Measurements from ENCODE around the gene SNX33.
"Not testable (repeated sequence)": the region's sequence is repeated elsewhere in the genome, so short reads cannot be mapped to it uniquely, and the experiment has no call there.

Gene SNX33

DNA sequence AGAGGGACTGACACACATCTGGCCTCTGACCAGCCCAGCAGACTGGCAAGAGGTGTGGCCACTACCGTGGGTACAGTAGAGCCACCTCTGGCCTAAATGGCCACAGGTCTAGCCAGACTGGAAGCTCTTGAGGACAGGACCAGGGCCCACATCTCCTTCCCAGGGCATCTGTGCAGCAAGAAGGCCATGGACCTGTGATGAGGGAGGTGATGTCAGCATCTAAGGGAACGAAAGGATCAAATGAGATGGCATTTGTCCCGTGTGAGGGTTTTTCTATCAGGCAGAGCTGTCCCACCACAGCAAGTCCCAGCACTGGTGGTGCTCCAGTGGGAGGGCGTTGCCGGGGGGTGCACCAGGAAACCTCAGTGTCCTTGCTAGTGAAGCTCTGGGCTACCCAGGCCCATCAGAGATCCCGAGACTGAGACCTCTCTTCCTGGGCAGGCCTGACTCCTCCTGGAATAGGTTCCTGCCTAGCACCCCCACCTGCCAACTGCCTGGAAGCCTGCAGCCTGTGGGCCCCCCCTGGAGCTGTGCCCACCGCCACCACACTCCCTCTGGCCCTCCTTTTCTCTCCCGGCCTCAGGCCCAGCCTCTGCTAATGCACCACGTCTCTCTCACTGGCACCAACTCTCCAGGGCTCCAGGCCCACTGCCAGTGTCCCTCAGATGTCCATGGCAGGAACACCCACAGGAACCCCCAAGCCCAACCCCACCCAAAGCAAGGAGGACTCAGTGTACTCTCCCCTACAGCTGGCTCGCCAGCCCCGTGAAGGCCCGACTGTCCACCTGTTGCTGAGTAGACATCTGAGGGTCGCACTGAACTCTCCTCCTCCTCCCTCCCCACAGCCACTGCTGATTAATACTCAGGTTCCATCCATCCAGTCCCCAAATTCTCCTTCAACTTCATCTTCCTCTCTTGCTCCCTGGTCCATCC lies 53.6 kb downstream of the SNX33 start:
- DNase-seq = not testable (repeated sequence)

DNA sequence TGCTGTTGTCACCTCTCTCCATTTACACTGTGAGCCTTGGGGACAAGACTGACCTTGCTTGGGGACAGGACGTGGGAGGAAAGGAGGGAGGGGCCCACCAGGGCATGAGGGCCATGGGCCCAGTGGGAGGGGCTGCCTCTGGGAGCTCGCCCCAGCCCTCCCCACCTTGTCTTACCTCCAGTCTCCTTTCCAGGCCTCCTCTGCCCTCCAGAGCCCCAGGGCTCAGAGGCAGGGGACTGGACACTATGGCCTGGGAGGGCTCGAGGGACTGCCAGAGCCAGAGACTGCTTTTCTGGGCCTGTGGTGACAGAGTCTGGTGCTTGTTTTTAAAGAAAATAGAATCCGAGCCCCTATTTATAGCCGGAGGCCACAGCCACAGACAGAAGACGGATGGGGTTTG lies 54.7 kb downstream of the SNX33 start:
- no peak for DNase-seq

DNA sequence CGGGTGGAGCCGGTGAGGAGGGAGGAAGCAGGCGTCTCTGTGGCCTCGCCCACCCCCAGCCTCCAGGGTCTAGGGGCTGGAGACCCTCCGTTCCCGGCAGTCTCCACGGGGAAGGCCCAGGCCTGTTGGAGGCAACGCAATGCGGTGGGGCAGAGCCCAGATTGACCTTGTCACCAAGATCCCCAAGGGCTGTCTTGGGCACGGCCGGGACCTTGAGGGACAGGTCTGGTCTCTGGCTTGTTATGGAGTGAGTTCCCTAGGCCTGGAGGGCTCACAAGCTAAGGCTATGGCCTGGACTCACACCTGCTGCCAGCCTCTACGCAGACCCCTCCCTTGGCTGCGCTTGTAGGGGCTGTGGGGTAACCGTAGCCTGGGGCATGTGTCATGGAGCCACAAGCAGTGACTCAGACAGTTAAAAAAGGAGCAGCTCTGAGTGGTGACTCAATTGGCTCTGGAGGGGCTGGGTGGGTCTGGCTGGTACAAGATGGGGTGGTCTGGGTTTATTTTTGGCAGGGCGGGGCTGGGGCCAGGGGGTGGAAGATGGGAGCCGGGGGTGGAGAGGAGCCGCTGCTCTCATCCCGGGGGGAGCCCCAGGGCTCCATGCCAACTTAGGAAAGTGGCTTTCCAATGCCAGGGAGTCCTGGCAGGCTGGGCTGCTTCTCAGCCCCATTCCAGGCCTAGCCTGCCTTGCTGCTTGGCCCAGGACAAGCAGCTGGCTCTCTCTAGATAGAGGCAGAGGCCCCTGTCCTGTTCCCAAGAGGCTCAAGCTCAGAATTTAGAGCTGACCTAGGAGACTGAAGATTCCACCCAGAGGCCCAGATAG lies 55.9 kb downstream of the SNX33 start:
- DNase-seq = not testable (repeated sequence)

DNA sequence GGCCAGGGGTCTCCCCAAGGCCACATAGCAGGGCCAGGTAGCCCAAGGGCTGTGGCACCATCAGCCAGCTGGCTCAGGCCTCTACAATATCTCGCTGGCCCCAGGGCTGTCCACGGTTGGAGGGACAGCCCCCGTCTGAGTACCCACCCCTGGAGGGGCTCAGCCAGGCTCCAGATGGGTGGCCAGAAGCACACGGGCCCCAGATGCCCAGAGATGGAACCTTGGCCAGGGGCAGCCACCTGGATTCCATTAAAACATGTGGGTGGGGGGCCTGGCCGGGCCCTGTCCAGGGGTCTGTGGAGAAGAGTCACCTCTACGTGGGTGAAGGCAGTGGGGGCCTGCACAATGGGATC lies 56.5 kb downstream of the SNX33 start:
- no peak for DNase-seq

DNA sequence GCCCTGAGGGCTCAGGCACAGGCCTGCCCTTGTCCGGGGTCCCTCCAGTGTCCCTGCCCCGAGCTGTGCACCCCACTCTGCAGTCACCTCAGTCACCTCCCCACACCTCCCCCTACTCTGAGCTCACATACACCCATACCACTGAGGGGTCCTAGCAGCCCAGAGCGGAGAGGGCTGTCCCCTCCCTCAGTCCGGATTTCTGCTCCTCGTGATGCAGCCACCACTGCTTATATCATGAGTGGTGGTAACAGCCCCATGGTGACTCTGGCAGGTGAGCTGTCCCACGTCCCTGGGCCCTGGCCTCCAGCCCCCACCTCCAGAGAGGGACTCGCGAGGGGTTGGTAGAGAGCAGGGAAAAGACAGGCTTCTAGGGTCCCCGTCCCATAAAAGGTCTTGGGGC lies 56.9 kb downstream of the SNX33 start:
- no peak for DNase-seq

DNA sequence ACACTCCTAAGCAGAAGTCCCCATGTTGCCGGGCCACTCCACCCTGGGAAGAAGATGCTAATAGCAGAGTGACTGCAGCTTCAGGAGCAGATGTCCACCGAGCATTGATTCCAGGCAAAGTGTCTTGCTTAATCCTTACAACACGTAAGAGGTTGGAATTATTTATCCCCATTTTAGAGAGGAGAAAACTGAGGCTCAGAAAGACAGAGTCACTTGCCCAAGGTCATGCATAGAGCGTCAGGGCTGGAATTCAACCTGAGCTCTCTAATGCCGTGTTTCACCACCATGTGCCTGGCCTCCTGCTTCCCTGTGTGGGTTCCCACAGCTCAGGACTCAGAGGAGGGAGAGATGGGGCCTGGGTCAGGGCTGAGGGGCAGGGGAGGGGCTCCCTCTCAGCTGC lies 57.7 kb downstream of the SNX33 start:
- not testable (repeated sequence) for DNase-seq

DNA sequence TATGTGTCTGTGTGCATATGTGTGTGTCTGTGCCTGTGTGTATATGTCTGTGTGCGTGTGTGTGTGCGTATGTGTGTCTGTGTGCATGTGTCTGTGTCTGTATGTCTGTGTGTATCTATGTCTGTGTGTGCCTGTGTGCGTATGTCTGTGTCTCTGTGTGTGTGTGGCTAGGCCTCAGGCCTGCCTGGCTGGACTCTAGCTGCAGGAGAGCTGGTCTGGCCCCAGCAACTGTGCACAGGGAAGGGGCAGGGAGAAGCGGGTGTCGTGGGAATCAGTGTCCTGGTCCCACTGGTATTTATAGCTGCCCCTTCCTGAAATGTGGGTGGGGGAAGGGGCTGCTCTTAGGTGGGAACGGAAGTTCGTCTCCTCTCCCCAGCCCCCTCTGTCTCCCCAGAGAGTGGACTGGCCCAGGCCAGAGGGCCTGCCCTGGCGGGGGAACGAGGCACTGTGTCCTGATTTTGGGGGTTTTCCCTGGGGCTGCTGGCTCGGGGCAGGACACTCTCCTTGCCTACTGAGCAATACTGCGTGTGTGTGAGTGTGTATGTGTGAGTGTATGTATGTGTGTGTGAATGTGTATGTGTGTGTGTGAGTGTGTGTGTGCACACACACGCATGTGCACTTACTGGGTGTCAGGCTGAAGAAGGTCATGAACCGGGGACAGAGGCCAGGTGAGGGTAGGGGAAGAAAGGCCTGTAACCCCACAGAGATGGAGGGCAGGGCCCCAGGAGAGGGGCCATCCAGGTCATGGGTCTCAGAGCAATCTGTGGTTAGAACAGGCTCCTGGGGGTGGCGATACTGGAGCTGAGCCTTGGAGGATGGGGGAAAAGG lies 58.4 kb downstream of the SNX33 start:
- no peak for DNase-seq

DNA sequence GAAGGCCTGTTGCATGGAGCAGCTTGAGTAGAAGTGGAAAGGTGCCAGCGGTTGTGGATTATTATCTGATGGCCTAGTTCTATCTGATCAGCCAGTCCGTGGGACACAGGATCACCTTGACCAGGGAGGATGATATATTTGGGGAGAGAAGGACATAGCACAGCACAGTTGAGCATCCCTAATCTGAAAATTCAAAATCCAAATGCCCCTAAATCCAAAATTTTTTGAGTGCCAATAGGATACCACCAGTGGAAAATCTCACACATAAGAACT lies 58.9 kb downstream of the SNX33 start:
- DNase-seq = no peak

DNA sequence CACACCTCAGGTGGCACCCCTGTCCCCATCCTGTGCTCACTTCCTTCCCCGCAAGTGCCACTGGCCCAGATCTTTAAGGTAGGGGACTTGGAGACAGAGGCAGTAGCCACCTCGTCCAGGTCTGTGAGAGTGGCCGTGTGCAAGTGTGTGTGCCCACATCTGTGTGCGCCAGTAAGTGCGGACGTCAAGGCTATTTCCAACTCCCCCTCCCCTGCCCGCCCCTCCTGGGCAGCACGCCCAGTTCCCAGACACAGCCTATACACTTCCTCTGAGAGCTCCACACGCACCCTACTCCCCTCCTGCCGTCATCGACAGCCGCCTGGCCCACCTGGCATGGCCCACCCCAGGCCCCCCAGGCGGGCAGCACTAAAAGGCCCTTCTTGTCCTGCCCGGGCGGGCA lies 61.7 kb downstream of the SNX33 start:
- DNase-seq = not testable (repeated sequence)

DNA sequence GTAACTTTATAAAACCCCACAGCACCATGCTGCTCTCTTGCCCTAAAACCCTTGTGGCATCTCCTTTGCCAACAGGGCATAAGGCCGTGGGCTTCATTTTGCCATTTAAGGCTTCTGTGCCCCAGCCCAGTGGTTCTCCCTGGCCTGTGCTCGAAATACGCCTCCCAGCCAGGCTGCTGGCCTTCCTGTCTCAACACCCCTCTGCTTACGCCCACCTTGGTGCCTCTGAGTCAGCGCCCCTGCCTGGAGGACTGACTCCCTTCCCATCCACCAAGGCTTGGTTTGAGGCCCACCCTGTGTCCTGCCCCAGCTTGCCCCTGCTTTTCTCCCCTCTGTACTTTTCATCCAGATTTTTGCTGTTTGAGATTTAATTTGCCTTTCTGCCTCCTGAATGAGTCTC lies 63.2 kb downstream of the SNX33 start:
- DNase-seq = not testable (repeated sequence)

DNA sequence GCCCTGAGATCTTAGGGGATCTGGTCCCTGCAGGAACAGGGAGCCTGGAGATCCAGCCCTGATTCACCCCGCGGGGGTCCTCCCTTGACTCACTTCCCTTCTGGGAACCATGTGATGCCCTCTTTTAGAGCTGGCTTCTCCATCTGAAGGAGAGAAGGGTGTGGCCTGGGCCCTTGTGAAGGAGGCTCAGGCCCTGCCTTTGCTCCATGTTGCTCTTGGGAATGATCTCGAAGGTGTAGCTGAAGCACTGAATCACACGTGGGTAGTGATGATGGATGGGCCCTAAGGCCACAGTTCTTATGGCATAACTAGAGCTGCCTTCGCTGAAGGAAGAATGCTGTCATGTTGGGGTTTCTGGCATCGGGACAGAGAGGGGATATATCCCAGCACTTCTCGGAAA lies 63.8 kb downstream of the SNX33 start:
- DNase-seq = not testable (repeated sequence)

Measured in eye (tissue), 1 donor.